Heart left ventricle (tissue), 13 donors: ENCODE measurements around the gene DBNDD1.

Experiments
- POLR2A ChIP-seq, 2 donors: fragments of 450-650 bp; IDR thresholded peaks; one replicate each; pipeline ENCODE4 v1.6.1; 2017; ENCODE audit warnings: antibody characterized with exemption in 2 of 2, mild to moderate bottlenecking in 2 of 2, moderate library complexity in 2 of 2
- TF ChIP-seq, protein P1 (sequence below), 12 donors: fragments of 200-600 bp; sonication (generic) in 4 of 12; IDR thresholded peaks; one replicate each; pipeline versions ENCODE4 v1.5.0 to v1.8.0; 2018 to 2022; ENCODE audit warnings: antibody characterized with exemption in 12 of 12, mild to moderate bottlenecking in 5 of 12
- donor health status: ischemic (EF 13 %, LVEDD 7.1; RV severe dilation, severe dysfunction).
- donor health status: DM: no; HTN: yes; CAD: no.
- donor health status: DM: no; HTN: no; CAD: no.
- donor health status: ischemic (EF 25% LVEDD 6.9; RV normal size, moderate dysfunction).
- donor health status: ischemic (EF 25% LVEDD 5.7; RV mildly dilated, moderate dysfunction).
- donor health status: ischemic (EF 35%, LVEDD 5.7; RV mildly dilated, moderate dysfunction).
- donor health status: nonischemic (EF 11% LVEDD 7.7; RV severe dilation, severe dysfunction).
- donor health status: DM: yes; HTN: yes; CAD: no.
- donor health status: PGD.
- donor health status: ischemic (EF 29% LVEDD 5.4; RV normal size, mild dysfunction).
- donor health status: nonischemic (EF 23%, LVEDD 6.1; RV moderate dilation, normal function).

DNA sequence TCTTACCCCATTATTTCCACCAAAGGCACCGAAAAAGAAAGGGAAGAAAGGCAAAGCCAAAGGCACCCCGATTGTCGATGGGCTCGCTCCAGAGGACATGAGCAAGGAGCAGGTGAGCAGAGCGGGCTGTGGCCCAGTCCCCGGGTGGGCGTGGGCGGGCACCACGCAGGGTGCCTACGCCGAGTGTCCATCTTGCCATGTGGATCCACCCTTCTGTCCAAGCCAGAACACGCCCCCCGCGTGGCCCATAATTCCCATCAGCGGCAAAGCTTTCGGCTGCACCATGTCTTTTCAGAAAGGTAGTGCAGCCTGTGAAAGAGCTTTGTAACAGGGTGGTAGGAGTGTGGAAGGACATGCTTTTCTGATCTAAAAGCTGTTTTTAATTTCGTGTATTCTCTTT is 8.4 kb upstream of the DBNDD1 start:
- TF ChIP-seq, protein P1, sequence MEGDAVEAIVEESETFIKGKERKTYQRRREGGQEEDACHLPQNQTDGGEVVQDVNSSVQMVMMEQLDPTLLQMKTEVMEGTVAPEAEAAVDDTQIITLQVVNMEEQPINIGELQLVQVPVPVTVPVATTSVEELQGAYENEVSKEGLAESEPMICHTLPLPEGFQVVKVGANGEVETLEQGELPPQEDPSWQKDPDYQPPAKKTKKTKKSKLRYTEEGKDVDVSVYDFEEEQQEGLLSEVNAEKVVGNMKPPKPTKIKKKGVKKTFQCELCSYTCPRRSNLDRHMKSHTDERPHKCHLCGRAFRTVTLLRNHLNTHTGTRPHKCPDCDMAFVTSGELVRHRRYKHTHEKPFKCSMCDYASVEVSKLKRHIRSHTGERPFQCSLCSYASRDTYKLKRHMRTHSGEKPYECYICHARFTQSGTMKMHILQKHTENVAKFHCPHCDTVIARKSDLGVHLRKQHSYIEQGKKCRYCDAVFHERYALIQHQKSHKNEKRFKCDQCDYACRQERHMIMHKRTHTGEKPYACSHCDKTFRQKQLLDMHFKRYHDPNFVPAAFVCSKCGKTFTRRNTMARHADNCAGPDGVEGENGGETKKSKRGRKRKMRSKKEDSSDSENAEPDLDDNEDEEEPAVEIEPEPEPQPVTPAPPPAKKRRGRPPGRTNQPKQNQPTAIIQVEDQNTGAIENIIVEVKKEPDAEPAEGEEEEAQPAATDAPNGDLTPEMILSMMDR (IDR thresholded peaks at IDR 0.05): no peak
- TF ChIP-seq POLR2A (IDR thresholded peaks at IDR 0.05): no peak
